ENCODE data around the gene ARMH2. TPM values are rescaled to one million over a fixed set of nuclear protein-coding genes. Genes with fewer than 3 reads are reported as not detected.
A peak's percentile ranks its signal among the peaks of the same experiment; 100 is the strongest.

The ARMH2 gene
- total and polyA plus RNA-seq, 9 of the 15 experiments (the other 6 are each of a cell fraction or from before 2014, with no cell fraction given): not detected

DNA sequence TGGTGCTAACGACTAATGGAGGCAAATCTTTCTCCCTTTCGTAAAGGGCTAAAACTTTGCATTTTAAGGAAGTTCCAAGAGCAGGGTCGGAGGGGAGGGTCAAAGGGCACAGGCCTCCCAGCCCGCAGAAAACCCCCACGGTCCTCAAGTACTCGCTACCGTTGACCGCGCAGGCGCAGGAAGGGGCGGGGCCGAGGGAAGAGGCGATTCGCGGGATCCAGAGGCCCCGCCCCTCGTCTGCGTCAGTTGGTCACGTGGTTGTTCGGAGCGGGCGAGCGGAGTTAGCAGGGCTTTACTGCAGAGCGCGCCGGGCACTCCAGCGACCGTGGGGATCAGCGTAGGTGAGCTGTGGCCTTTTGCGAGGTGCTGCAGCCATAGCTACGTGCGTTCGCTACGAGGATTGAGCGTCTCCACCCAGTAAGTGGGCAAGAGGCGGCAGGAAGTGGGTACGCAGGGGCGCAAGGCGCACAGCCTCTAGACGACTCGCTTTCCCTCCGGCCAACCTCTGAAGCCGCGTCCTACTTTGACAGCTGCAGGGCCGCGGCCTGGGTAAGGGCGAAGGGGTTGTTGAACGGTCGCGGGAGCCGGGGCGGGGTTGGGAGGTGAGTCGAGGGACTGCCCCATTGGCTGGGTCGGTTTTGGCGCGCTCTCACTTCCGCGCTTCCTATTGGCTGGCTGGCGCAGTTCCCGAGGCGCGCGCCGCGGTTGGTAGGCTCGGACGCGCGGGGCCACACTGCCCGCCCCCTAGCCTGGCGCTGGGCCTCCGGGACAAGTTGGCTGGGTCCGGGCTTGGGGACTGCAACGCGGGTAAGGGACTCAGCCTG, 23.8 kb downstream of the ARMH2 start, which contains the start of gene GMNN (continued):
- TF ChIP-seq, protein P1, sequence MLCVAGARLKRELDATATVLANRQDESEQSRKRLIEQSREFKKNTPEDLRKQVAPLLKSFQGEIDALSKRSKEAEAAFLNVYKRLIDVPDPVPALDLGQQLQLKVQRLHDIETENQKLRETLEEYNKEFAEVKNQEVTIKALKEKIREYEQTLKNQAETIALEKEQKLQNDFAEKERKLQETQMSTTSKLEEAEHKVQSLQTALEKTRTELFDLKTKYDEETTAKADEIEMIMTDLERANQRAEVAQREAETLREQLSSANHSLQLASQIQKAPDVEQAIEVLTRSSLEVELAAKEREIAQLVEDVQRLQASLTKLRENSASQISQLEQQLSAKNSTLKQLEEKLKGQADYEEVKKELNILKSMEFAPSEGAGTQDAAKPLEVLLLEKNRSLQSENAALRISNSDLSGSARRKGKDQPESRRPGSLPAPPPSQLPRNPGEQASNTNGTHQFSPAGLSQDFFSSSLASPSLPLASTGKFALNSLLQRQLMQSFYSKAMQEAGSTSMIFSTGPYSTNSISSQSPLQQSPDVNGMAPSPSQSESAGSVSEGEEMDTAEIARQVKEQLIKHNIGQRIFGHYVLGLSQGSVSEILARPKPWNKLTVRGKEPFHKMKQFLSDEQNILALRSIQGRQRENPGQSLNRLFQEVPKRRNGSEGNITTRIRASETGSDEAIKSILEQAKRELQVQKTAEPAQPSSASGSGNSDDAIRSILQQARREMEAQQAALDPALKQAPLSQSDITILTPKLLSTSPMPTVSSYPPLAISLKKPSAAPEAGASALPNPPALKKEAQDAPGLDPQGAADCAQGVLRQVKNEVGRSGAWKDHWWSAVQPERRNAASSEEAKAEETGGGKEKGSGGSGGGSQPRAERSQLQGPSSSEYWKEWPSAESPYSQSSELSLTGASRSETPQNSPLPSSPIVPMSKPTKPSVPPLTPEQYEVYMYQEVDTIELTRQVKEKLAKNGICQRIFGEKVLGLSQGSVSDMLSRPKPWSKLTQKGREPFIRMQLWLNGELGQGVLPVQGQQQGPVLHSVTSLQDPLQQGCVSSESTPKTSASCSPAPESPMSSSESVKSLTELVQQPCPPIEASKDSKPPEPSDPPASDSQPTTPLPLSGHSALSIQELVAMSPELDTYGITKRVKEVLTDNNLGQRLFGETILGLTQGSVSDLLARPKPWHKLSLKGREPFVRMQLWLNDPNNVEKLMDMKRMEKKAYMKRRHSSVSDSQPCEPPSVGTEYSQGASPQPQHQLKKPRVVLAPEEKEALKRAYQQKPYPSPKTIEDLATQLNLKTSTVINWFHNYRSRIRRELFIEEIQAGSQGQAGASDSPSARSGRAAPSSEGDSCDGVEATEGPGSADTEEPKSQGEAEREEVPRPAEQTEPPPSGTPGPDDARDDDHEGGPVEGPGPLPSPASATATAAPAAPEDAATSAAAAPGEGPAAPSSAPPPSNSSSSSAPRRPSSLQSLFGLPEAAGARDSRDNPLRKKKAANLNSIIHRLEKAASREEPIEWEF (CRISPR knock-in tag; IDR thresholded peaks at IDR 0.05): no peak
- TF ChIP-seq CREBBP (IDR thresholded peaks at IDR 0.05; ENCODE audit: low read depth, low read length) (no peak), MEF2A (IDR thresholded peaks at IDR 0.05; ENCODE audit: control insufficient read depth, low read depth, low read length) (no peak), HDAC3 (IDR thresholded peaks at IDR 0.05; ENCODE audit: borderline replicate concordance, partially characterized antibody) (no peak), SOX6 (IDR thresholded peaks at IDR 0.05) (0 out of 2 replicates have a peak, but pooled peaks have one; percentile 41), ZNF121 (CRISPR knock-in tag; conservative IDR thresholded peaks at IDR 0.05) (no peak), RCOR1 (IDR thresholded peaks at IDR 0.05; ENCODE audit: borderline replicate concordance in 1 of 2, low read depth in 2 of 2, low read length in 2 of 2) (peak in 1 of 2 experiments; percentile 55; a peak in 1 of 4 replicates)
- TF ChIP-seq, protein P2, sequence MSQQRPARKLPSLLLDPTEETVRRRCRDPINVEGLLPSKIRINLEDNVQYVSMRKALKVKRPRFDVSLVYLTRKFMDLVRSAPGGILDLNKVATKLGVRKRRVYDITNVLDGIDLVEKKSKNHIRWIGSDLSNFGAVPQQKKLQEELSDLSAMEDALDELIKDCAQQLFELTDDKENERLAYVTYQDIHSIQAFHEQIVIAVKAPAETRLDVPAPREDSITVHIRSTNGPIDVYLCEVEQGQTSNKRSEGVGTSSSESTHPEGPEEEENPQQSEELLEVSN (IDR thresholded peaks at IDR 0.05; ENCODE audit: borderline replicate concordance in 1 of 2, extremely low read depth in 1 of 2, insufficient read depth in 1 of 2, insufficient read length in 1 of 2, low read depth in 1 of 2, low read length in 1 of 2, poor library complexity in 1 of 2, severe bottlenecking in 1 of 2): peak; percentile 92 to 93

Data from K562 (cell line).